ENCODE data around the gene AATK.
"Not testable (repeated sequence)": the region's sequence is repeated elsewhere in the genome, so short reads cannot be mapped to it uniquely, and the experiment has no call there.

Gene AATK

GRCh38 chr17:81092518-81093095 is 73.4 kb downstream of the AATK start:
- no peak for DNase-seq (ENCODE audit: low read depth)

- DNase-seq (ENCODE audit: low read depth), result no peak
Observed at GRCh38 chr17:81091774-81092517, 74.1 kb downstream of the AATK start.

- no peak for DNase-seq (ENCODE audit: low read depth)
Observed at GRCh38 chr17:81091154-81091553, 74.9 kb downstream of the AATK start.

- no peak for DNase-seq (ENCODE audit: low read depth)
Observed at GRCh38 chr17:81090361-81091136, 75.5 kb downstream of the AATK start.

GRCh38 chr17:81086789-81087551 is 79.1 kb downstream of the AATK start:
- DNase-seq (ENCODE audit: low read depth), result no peak

- no peak for DNase-seq (ENCODE audit: low read depth)
Observed at GRCh38 chr17:81085420-81085911, 80.6 kb downstream of the AATK start.

- DNase-seq (ENCODE audit: low read depth), result no peak
Observed at GRCh38 chr17:81084680-81085419, 81.2 kb downstream of the AATK start.

GRCh38 chr17:81083125-81083765 is 82.8 kb downstream of the AATK start:
- no peak for DNase-seq (ENCODE audit: low read depth)

GRCh38 chr17:81082177-81083073 is 83.6 kb downstream of the AATK start:
- DNase-seq (ENCODE audit: low read depth), result no peak

- no peak for DNase-seq (ENCODE audit: low read depth)
Observed at GRCh38 chr17:81081222-81082176, 84.5 kb downstream of the AATK start.

- no peak for DNase-seq (ENCODE audit: low read depth)
Observed at GRCh38 chr17:81080019-81080418, 86.0 kb downstream of the AATK start.

GRCh38 chr17:81078026-81078913 is 87.8 kb downstream of the AATK start:
- DNase-seq (ENCODE audit: low read depth), result not testable (repeated sequence)

- DNase-seq (ENCODE audit: low read depth), result no peak
Observed at GRCh38 chr17:81076141-81076679, 89.8 kb downstream of the AATK start.

- no peak for DNase-seq (ENCODE audit: low read depth)
Observed at GRCh38 chr17:81075307-81075706, 90.7 kb downstream of the AATK start.

- DNase-seq (ENCODE audit: low read depth), result no peak
Observed at GRCh38 chr17:81074875-81075274, 91.1 kb downstream of the AATK start.

- DNase-seq (ENCODE audit: low read depth), result no peak
Observed at GRCh38 chr17:81073967-81074839, 91.8 kb downstream of the AATK start.

Measured in activated T-helper 1 cell treated with Interleukin-2 at 50 U/mL for 16 hours (primary cell).